NCI-H1930 (cell line): Measurements from ENCODE around the gene TCOF1.
A peak's percentile ranks its signal among the peaks of the same experiment; 100 is the strongest.
"Not testable (repeated sequence)": the region's sequence is repeated elsewhere in the genome, so short reads cannot be mapped to it uniquely, and the experiment has no call there.

Experiments
- DNase-seq, 2 experiments: peaks; one replicate each; lab custom pipeline; 2025; lab: John Stamatoyannopoulos, UW

The TCOF1 gene

DNA sequence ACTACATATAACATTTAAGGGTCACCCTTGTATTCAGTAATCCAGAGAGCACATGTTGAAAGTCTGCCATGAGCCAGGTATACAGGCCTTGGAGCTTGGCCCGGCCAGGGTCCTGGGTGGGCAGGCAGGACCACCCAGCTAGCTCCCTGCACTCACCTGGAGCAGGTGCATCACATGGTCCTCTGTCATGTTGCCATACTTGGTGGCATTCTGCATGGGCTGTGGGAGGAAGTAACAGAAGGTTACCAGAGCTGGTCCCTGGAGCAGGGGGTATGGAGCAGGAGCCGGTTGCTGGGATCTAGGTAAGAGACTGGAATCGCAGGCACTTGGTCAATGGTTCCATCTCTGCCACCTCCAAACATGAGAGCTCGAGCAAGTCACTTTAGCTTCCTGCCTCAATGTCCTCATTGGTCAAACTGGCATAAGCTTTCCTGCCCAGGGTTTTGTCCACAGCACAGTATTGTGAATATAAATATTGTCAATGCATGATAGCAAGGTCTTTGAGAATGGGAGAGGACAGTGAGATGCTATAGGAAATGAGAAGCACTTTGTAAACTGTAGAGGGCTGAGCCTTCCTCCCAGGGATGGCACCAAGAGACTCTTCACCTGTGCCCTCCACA lies 48.7 kb downstream of the TCOF1 start:
- DNase-seq = no peak

GRCh38 chr5:150406723-150407095 lies 49.2 kb downstream of the TCOF1 start:
- no peak for DNase-seq

GRCh38 chr5:150407096-150407720 lies 49.7 kb downstream of the TCOF1 start:
- DNase-seq = no peak

DNA sequence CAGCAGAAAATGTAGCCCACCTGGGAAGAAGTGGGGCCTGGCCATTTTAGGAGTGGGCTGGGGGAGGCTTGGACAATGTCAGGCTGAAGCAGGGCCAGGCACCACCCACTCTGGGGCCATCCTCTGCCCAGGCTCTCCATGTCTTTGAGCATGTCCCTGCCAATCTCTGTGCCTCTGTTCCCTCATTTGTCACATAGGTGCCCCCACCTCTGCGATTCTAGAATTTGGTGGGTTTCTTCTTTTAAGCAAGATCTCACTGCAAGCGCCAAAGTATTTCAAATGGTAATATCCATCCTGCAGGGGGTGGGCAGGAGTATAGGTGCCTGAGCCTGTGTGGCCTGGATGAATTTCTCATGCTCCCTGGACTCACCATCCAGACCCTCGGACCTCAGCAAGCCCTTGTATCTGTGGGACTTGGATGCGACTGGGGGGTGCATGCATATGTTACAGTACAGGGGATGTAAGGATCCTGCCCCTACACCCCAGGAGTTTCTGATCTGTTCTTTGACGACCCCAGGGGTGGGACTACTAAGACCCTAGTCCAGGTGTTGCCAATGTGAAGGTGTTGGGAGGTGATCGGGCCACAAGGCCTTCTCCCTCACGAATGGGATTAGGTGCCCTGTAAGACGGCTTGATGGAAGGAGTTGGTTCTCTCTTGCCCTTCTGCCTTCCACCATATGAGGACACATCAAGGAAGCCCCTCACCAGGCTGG lies 50.9 kb downstream of the TCOF1 start:
- DNase-seq = no peak

- DNase-seq = peak; percentile 35 to 50
Observed at GRCh38 chr5:150409638-150410523, 52.4 kb downstream of the TCOF1 start.

- no peak for DNase-seq
Observed at GRCh38 chr5:150410524-150411244, 53.2 kb downstream of the TCOF1 start.

GRCh38 chr5:150411245-150411979 lies 53.9 kb downstream of the TCOF1 start:
- DNase-seq = no peak

- DNase-seq = no peak
Observed at GRCh38 chr5:150412319-150413175, 55.0 kb downstream of the TCOF1 start, which contains the start of gene CD74. Gene CD74, minus strand, starts transcription at chr5:150412910. Its CDS starts 161 bp downstream, at chr5:150412749.

GRCh38 chr5:150413176-150413901 lies 55.8 kb downstream of the TCOF1 start:
- no peak for DNase-seq

DNA sequence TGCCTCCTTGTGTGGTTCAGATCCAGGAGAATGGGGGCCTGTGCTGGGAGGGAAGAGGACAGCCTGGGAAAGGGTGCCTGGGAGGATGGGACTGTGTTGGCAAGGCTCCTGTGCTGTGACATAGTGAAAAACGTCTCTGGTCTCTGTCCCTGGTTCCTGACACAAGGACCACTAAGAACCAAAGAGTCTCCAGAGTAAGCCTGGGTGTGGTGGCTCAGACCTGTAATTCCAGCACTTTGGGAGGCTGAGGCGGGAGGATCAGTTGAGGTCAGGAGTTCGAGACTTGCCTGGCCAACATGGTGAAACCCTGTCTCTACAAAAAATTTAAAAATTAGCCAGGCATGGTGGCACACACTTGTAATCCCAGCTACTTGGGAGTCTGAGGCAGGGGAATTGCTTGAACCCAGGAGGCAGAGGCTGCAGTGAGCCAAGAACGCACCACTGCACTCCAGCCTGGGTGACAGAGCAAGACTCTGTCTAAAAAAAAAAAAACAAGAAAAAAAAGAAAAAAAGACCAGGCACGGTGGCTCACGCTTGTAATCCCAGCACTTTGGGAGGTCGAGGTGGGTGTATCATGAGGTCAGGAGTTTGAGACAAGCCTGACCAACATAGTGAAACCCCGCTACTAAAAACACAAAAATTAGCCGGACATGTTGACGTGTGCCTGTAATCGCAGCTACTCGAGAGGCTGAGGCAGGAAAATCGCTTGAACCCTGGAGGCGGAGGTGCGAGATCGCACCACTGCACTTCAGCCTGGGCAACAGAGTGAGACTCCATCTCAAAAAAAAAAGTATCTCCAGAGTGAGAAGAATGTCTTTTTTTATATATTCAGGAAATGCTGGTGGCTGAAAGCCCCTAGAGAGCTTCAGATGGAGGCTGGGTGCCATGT lies 56.6 kb downstream of the TCOF1 start:
- not testable (repeated sequence) for DNase-seq

DNA sequence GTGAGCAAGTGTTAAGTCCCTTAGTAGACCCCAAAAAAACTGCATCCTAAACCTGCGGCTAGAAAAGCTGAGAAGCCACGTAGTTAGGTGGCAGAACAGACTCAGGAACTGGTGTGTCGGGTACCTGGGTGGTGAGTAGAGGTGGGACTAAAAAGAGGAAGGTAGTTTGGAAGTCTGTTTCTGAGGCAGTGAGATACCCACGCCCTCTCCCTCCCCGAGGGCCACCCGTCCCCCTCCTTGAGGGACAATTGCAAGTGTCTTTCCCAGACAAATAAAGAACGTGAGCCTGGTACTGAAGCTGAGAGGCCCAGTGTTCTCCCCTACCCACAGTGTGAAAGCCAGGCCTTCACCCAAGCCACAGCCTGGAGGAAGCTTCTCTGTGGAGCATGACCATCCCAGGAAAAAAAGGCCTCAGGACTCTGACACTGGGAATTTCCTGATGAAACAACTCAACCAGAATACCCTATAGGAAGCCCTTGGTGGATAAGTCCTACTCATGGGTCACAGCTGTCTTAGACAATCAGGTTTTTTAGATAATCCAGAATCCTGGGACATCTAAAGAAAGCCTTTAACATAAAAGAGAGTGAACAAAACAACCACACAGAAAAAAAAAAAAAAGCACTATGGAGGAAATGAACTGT lies 62.3 kb downstream of the TCOF1 start:
- no peak for DNase-seq

DNA sequence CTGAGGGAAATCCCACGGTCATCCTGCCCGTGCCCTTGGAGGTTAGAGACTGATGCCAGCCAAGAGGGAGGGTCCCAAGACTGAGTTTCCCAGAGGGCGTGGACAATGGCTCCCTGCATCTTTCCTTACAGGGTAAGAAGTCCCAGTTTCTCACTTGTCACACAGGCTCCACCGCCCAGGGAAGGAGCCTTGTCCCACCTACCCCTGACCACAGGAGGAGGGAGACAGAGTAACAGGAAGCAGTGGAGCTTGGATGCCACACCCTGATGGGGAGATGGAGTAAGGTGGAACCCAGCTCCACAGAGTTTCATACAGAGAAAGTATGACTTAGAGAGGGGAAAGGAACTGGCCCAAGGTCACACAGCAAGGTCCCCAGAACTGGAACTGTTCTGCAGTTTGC lies 64.6 kb downstream of the TCOF1 start:
- no peak for DNase-seq

GRCh38 chr5:150422758-150423157 lies 65.3 kb downstream of the TCOF1 start:
- no peak for DNase-seq

- not testable (repeated sequence) for DNase-seq
Observed at GRCh38 chr5:150426165-150426564, 68.7 kb downstream of the TCOF1 start.

GRCh38 chr5:150428106-150428876 lies 70.8 kb downstream of the TCOF1 start:
- DNase-seq = no peak

- DNase-seq = no peak
Observed at GRCh38 chr5:150428978-150429377, 71.5 kb downstream of the TCOF1 start.

DNA sequence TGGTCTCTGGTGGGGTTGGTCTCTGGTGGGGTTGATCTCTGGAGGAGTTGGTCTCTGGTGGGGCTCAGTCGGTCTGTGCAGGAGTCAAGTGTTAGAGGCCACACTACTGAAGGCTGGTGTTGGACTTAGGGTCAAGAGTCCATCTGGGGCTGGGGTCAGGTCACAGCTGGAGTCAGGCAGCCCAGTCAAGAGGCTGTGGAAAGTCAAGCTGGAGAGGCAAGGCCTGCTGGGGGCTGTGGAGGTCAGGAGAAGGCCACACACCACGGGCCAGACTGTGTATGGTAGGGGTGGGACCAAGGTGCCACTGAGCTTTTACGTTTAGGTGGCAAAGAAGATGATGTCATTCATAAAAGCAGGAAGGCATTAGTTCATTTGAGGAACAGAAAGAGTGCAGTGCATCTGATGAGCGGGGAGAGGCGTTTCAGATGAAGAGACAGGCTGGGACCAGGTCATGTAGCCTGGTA lies 71.9 kb downstream of the TCOF1 start:
- DNase-seq = no peak
